Keratinocyte (primary cell): Measurements from ENCODE around the gene EIF2B1. TPM values are rescaled to one million over a fixed set of nuclear protein-coding genes. Genes with fewer than 3 reads are reported as not detected.

Source experiments
- DNase-seq: peaks from one replicate; pipeline ENCODE4 v3.0.0-alpha.2; 2011; ENCODE audit warnings: low read depth, missing footprints, low spot score
- FAIRE-seq: peaks from 2 replicates; lab custom pipeline; 2011; peaks lifted over from hg19 to GRCh38; lab: Jason Lieb, UNC
- H2AFZ ChIP-seq: 2 replicates; pipeline ENCODE4 v1.6.0; 2012; ENCODE audit warnings: low read length, control low read depth, inconsistent platforms; ENCODE audit not compliant: control insufficient read depth
- H3K27ac ChIP-seq: 2 replicates; pipeline ENCODE4 v1.5.1; 2011; ENCODE audit warnings: low read length; ENCODE audit not compliant: control insufficient read depth, insufficient read depth
- H3K27me3 ChIP-seq: 3 replicates; pipeline ENCODE4 v1.6.0; 2011; ENCODE audit warnings: low read length; ENCODE audit not compliant: control insufficient read depth, insufficient read depth; ENCODE audit errors: extremely low read depth
- H3K36me3 ChIP-seq, 2 experiments: 2 replicates in 1 of 2; 3 replicates in 1 of 2; pipeline ENCODE4 v1.5.1; 2011; ENCODE audit warnings: low read length in 2 of 2, mild to moderate bottlenecking in 1 of 2; ENCODE audit not compliant: control insufficient read depth in 2 of 2, insufficient read depth in 2 of 2; ENCODE audit errors: extremely low read depth in 1 of 2
- H3K4me1 ChIP-seq: 3 replicates; pipeline ENCODE4 v1.5.1; 2011; ENCODE audit warnings: low read length; ENCODE audit not compliant: control insufficient read depth, insufficient read depth; ENCODE audit errors: extremely low read depth
- H3K4me2 ChIP-seq: 3 replicates; pipeline ENCODE4 v1.6.0; 2011; ENCODE audit warnings: low read depth, low read length; ENCODE audit not compliant: control insufficient read depth, insufficient read depth; ENCODE audit errors: extremely low read depth
- H3K4me3 ChIP-seq, 3 experiments: fragments of 200-600 bp in 1 of 3; sonication (generic) in 1 of 3; 2 replicates in 2 of 3; 3 replicates in 1 of 3; pipeline ENCODE4 v1.5.1; 2011 to 2016; ENCODE audit warnings: low read length in 3 of 3, mild to moderate bottlenecking in 3 of 3, control low read depth in 2 of 3, inconsistent platforms in 1 of 3, low read depth in 1 of 3, mixed read lengths in 1 of 3, mixed run types in 1 of 3, moderate library complexity in 1 of 3; ENCODE audit not compliant: control insufficient read depth in 2 of 3, insufficient read depth in 2 of 3; ENCODE audit errors: extremely low read depth in 1 of 3
- H3K79me2 ChIP-seq: 2 replicates; pipeline ENCODE4 v1.6.0; 2012; ENCODE audit warnings: low read length; ENCODE audit not compliant: control insufficient read depth, insufficient read depth
- H3K9ac ChIP-seq: 3 replicates; pipeline ENCODE4 v1.6.0; 2011; ENCODE audit warnings: low read length; ENCODE audit not compliant: control insufficient read depth, insufficient read depth; ENCODE audit errors: extremely low read depth
- H3K9me1 ChIP-seq: 3 replicates; pipeline ENCODE4 v1.6.0; 2011; ENCODE audit warnings: low read length; ENCODE audit not compliant: control insufficient read depth, insufficient read depth; ENCODE audit errors: extremely low read depth
- H3K9me3 ChIP-seq: 2 replicates; pipeline ENCODE4 v1.5.1; 2012; ENCODE audit warnings: low read depth, low read length; ENCODE audit not compliant: control insufficient read depth
- H4K20me1 ChIP-seq: 3 replicates; pipeline ENCODE4 v1.6.0; 2011; ENCODE audit warnings: low read length; ENCODE audit not compliant: control insufficient read depth, insufficient read depth; ENCODE audit errors: extremely low read depth
- CTCF ChIP-seq, 3 experiments: IDR thresholded peaks in 1 of 3; conservative IDR thresholded peaks in 1 of 3; optimal IDR thresholded peaks in 1 of 3; 2 replicates in 2 of 3; 3 replicates in 1 of 3; pipeline versions ENCODE3 to v1.5.1; 2011; ENCODE audit warnings: low read length in 3 of 3, mild to moderate bottlenecking in 3 of 3, moderate library complexity in 2 of 3, control low read depth in 1 of 3, inconsistent platforms in 1 of 3; ENCODE audit not compliant: insufficient read depth in 2 of 3; ENCODE audit errors: extremely low read depth in 1 of 3
- EZH2 ChIP-seq: IDR thresholded peaks from one replicate; pipeline ENCODE4 v1.6.1; 2012; ENCODE audit warnings: inconsistent platforms, mild to moderate bottlenecking, low read length, moderate library complexity
- dilution Hi-C: fragments of 300-500 bp; cut with MboI; formaldehyde crosslinking; loops from one replicate; pipeline ENCODE4 v1.7.0; 2020; ENCODE audit warnings: low sequenced_read_pairs; ENCODE audit not compliant: extremely low pct_ligation_motif_present
- polyA plus RNA-seq, 5 experiments: library from polyadenylated mRNA; depleted of rRNA in 3 of 5; stranded (reverse) in 3 of 5; stranded (forward) in 1 of 5; unstranded in 1 of 5; fragments of >200 nt; gene quantifications; 1 replicate in 1 of 5; 2 replicates in 3 of 5; 3 replicates in 1 of 5; pipeline versions ENCODE4 v1.2.1 to v1.2.3, GENCODE V29; 2011 to 2012; ENCODE audit warnings: missing spikeins in 2 of 5, low read depth in 1 of 5, low replicate concordance in 1 of 5

The EIF2B1 gene
- polyA plus RNA-seq, 1 donor (not counting 4 experiments of a cell fraction or from before 2014, with no cell fraction given) = 39.5 TPM

GRCh38 chr12:123621101-123621500 lies 12.4 kb downstream of the EIF2B1 start:
- dilution Hi-C loops = no loop called here
- Histone ChIP-seq H3K4me1 (peaks cover 14% of the 10 kb centered on the region), H2AFZ (no peak overlapping the region), H3K36me3 (peaks cover 26 to 37% of the 10 kb centered on the region in 2 experiments), H3K4me2 (no peak overlapping the region), H3K27me3 (no peaks in the 10 kb centered on the region), H3K27ac (peak overlapping the region; percentile 45), H4K20me1 (no peaks in the 10 kb centered on the region), H3K4me3 (no peak overlapping the region), H3K9me1 (no peaks in the 10 kb centered on the region), H3K9me3 (no peaks in the 10 kb centered on the region), H3K79me2 (no peaks in the 10 kb centered on the region), H3K9ac (no peak overlapping the region)
- FAIRE-seq (no peak), DNase-seq (no peak)
- TF ChIP-seq CTCF (optimal IDR thresholded peaks at IDR 0.05 in 1 of 3, IDR thresholded peaks at IDR 0.05 in 1 of 3, conservative IDR thresholded peaks at IDR 0.05 in 1 of 3; ENCODE audit: extremely low read depth in 1 of 3, insufficient read depth in 2 of 3, low read length in 3 of 3) (no peak), EZH2 (no peak)

GRCh38 chr12:123617580-123617979 lies 15.9 kb downstream of the EIF2B1 start:
- Histone ChIP-seq H3K4me3 (no peak overlapping the region), H4K20me1 (no peaks in the 10 kb centered on the region), H3K36me3 (peaks cover 39 to 50% of the 10 kb centered on the region in 2 experiments), H3K27me3 (no peaks in the 10 kb centered on the region), H3K9me3 (no peaks in the 10 kb centered on the region), H3K4me2 (no peak overlapping the region), H3K9ac (no peak overlapping the region), H2AFZ (no peak overlapping the region), H3K27ac (no peak overlapping the region), H3K4me1 (peaks cover 18% of the 10 kb centered on the region), H3K9me1 (no peaks in the 10 kb centered on the region), H3K79me2 (no peaks in the 10 kb centered on the region)
- FAIRE-seq = no peak
- dilution Hi-C loops = no loop called here
- no peak for DNase-seq
- TF ChIP-seq CTCF (optimal IDR thresholded peaks at IDR 0.05 in 1 of 3, IDR thresholded peaks at IDR 0.05 in 1 of 3, conservative IDR thresholded peaks at IDR 0.05 in 1 of 3; ENCODE audit: extremely low read depth in 1 of 3, insufficient read depth in 2 of 3, low read length in 3 of 3) (no peak), EZH2 (no peak)
